ENCODE results near the gene ZBED3.

- TF ChIP-seq CTCF (IDR thresholded peaks at IDR 0.05) (no peak), POLR2A (IDR thresholded peaks at IDR 0.05) (no peak), POLR2AphosphoS5 (IDR thresholded peaks at IDR 0.05) (no peak), EP300 (IDR thresholded peaks at IDR 0.05) (no peak)
Observed at GRCh38 chr5:77120086-77120485, 33.0 kb upstream of the ZBED3 start.
